CD4-positive, alpha-beta T cell treated with Interleukin-6 for 4 hours (primary cell): ENCODE results near the gene FAM3B.

ENCODE experiments used
- DNase-seq: peaks from one replicate; pipeline ENCODE4 v3.0.0-alpha.2; 2020; ENCODE audit warnings: mixed read lengths

Gene FAM3B

DNA sequence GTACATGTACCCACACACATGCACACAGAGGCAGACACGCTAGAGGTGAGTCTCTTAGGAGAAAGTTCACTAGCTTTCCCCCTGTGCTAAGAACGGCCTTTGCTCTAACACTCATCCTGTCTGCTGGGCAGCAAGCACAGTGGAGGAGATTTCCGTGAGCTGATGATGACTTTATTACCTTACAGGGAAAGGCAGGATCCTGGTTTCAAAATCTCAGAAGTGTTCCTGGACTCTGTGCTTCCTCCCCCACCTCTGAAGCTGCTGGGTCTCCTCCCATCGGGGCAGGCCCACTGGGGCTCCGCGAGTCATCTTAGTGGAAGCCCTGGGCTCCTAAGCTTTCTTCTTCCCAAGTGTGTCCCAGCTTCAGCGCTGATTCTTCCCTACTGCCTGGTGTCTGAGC lies 2.7 kb downstream of the FAM3B start:
- no peak for DNase-seq

DNA sequence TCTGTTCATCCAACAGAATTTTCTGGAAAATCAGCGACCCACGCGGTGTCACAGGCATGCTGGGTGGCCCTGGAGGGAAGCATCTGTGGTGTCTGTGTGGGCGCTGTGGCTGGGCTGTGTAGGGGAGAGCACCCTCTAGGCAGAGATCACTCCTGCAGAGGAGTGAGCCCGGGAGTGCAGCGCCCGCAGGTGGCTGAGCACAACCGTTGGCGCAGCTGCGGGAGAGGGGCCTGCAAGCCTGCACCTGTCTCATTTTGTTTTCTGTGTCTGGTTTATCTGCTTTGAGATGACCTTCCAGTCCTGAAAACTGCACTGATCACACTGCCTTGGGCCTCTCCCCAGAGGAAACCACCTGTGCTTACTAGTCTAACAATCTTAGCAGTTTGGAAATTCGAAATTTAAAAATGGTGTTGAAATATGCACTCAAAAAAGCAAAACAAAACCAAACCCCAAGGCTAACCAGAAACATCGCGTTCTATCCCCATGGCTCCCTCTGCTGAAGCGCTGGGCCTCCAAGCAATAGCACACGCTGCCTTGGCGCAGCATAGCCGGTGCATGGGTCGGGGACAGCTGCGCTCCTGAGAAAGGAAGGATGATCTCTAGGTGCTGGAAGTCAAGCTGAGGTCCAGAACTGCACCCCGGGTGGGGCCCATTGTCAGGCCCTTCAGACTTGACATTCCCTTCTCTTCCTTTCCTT lies 4.8 kb downstream of the FAM3B start:
- peak; percentile 48 for DNase-seq

DNA sequence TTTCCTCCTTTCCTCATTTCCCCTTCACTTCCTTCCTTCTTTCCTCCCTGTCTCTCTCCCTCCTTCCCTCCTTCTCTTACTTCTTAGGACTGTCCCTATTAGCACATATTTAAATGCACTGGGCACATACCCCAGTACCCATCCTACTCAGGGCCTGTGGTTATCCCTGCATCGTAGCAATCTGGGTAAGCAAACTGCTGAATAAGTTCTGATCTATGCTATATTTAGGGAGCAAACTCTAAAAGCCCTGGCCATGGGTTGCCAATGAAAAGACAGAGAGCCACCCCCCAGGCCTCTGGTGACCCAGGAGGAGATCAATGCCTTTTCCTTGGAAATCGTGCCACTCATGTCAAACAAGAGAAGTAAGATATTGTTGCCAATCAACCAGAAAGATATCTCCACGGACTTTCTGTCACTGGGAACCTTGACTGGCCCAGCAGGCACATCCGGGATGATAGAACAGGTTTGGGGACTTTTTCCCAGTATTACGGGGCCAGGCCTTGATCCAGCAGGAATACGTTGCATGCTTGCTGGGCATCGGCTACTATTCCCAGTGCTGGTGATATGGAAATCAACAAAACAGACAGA lies 5.4 kb downstream of the FAM3B start:
- no peak for DNase-seq

GRCh38 chr21:41322496-41323382 lies 6.1 kb downstream of the FAM3B start:
- DNase-seq = no peak

DNA sequence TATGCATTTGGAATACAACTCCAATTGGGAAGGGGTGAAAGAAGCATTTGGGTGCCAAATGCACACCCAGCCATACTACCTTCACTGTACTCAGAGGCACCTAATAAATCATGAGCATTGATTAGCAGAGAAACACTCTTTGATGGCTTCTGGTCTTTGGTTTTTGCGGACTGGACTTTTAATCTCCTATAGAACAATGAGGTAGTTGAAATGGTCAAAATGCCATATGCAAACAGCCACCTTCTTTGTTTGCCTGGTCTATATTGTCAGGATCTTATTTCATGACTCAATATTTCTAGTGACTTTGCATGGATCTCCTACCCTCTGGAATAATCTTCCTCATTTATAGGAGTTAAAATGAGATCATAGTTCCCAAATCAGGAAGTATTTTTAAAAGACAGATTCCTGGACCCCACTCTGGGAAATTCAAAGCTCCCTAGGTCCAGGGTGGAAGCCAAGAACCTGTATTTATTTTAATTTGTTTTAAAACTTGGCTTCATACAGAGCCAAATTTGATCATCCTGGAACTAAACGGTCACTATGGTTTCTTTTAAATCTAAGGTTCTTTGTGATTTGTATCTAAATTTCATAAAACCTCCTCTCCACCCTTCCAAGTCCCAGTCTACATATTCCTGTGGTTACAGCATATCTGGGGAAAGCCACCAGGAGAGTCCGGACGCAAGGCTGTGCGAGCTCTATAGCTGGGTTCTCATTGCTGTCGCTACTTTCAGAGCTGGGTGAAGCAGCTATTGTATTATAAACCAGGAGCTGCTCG lies 8.7 kb downstream of the FAM3B start:
- DNase-seq = no peak

GRCh38 chr21:41326414-41327080 lies 9.9 kb downstream of the FAM3B start:
- no peak for DNase-seq

DNA sequence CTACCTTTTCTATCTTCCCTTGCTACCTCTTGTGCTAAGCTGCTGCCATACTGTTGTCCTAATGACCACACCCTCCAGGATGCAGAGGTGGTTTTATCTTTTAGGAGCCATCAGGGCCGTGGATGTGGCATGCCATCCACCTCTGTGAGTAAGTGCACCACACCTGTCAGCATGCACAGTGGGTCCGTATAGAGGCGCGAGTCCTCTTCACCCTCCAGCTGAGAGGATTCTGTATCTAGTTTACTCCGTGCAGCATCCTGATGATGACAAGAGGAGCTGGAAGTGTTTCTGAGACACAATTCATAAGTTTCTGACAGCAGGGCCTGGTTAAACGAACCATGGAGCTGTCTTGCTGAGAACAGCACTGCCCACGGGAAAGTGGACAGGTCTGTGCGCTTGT lies 11.2 kb downstream of the FAM3B start:
- DNase-seq = no peak

GRCh38 chr21:41328660-41329607 lies 12.3 kb downstream of the FAM3B start:
- no peak for DNase-seq

DNA sequence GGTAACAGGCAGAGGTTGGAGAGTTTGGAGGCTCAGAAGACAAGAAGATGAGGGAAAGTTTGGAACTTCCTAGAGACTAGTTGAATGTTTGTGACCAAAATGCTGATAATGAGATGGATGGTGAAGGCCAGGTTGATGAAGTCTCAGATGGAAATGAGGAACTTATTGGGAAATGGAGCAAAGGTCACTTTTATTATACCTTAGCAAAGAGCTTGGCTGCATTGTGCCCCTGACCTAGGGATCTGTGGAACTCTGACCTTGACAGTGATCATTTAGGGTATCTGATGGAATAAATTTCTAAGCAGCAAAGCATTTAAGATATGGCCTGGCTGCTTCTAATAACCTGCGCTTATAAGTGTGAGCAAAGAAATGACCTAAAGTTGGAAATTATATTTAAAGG lies 17.2 kb downstream of the FAM3B start:
- no peak for DNase-seq

DNA sequence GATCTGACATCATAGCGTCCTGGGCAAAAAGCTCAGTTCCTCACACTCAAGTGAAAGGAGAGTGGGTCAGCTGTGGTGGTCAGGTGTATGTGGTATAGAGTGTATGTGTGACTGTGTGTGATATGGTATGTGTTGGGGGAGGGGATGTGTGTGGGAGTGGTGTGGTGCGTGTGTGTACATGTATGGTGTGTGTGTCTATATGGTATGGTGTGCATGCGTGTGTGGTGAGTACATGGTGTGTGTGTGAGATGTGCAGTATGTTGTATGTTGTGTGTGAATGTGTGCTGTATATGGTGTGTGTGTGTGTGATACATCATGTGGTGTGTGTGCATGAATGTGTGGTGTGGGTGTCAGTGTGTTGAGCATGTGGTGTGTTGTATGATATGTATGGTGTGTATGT lies 20.9 kb downstream of the FAM3B start:
- no peak for DNase-seq

GRCh38 chr21:41338455-41338854 lies 21.9 kb downstream of the FAM3B start:
- no peak for DNase-seq

- DNase-seq = no peak
Measured at GRCh38 chr21:41342035-41342434, 25.4 kb downstream of the FAM3B start.

DNA sequence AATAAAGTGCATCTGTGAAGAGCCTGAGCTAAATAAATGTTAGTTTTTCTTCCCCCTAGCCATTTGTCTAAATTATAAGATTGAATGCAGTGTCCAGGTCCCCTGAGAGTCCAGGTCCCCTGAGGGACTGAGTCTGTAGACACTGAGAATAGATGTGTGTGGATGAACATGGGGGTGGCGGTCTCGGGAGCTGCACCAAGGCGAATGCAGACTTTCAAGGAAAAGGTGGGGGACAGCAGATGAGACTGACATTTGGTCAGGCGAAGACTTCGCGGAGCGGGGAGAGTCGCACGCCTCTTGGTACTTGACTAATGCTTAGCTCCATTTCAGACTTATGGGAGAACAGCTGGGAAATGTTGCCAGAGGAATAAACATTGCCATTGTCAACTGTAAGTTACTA lies 27.5 kb downstream of the FAM3B start:
- DNase-seq = no peak

- DNase-seq = no peak
Measured at GRCh38 chr21:41345356-41345755, 28.8 kb downstream of the FAM3B start.

- DNase-seq = no peak
Measured at GRCh38 chr21:41345934-41346685, 29.5 kb downstream of the FAM3B start.

DNA sequence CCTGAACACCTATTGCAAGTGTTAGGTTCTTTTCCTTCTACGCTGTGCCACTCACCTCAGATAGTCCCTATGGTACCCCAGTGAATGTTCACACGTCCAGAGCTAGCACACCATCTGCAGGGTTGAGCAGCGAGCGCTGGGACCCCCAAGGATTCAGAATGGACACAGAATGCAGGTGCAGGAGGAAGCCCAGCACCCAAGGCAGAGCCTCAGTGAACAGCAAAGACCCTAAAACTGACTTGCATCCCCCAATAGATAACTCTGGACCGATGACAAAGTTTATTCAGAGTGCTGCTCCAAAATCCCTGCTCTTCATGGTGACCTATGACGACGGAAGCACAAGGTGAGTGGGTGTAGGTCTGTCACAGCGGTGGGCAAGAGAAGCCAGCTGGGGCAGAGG lies 30.2 kb downstream of the FAM3B start:
- no peak for DNase-seq

DNA sequence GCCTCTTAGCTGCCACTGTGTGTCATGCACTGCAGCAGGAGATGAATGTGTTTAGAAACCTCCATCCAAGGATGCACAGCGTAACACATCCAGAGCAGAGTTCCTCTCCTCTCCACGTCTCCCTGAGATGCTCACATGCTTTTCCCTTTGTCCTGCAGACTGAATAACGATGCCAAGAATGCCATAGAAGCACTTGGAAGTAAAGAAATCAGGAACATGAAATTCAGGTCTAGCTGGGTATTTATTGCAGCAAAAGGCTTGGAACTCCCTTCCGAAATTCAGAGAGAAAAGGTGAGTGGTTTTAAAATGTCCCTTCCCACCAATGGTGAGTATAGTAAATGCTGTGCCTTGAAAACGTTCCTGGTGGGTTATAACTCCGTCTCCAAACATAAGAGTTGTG lies 31.8 kb downstream of the FAM3B start:
- no peak for DNase-seq

GRCh38 chr21:41349126-41349525 lies 32.5 kb downstream of the FAM3B start:
- DNase-seq = no peak

GRCh38 chr21:41349619-41350390 lies 33.2 kb downstream of the FAM3B start:
- no peak for DNase-seq
